ENCODE measurements around the gene KRT86.

DNA sequence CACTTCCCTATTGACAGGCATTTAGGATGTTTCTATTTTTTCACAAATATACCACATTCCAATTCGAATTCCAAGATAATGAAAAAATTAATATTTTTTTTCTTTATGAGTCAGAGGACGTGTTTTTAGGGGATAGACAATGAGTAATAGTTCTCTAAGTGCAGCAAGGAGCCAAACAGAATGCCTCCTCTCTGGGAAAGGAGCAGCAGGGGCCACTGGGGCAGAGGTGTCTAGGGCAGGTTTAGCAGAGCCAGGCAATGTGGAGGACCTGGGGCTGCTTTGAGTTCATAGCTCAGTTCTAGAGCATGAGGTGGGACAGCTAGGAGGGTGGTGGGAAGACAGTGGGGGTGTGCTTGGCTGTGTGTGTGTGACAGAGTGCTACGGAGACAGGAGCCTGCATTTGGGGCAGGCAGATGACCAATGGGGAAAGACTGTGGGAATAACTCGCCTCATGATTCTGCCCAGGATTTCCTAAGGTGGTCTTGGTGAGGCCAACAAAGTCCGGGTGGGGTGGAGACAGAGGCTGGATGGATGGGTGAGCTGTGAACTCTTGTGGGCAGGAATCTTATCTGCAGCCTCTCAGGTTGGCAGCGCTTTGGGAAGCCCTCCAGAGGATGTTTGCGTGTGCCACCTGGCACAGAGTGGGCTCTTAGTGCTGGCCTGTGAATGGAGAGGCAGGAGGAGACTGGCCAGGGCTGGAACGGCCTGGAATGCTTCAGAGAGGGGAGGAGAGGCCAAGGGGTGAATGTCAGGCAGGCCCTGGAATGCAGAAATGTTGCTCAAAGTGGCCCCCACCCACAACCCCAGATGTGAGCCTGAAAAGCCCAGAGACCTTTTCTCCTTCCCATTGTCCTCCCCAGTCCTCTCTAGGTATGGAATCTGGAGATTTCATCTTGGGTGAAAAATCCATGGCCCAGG, 43.8 kb upstream of the KRT86 start:
- TF ChIP-seq POLR2AphosphoS5 (IDR thresholded peaks at IDR 0.05; ENCODE audit: low read depth, low read length) (no peak), TAF1 (IDR thresholded peaks at IDR 0.05; ENCODE audit: borderline replicate concordance, low read depth, low read length) (no peak), POLR2A (IDR thresholded peaks at IDR 0.05; ENCODE audit: low read depth, low read length) (no peak)

Measured in GM12892 (cell line).